Esophagus (tissue), 2 donors: ENCODE measurements around the gene DHODH. TPM values are rescaled to one million over a fixed set of nuclear protein-coding genes. Genes with fewer than 3 reads are reported as not detected.
"Not testable (repeated sequence)": the region's sequence is repeated elsewhere in the genome, so short reads cannot be mapped to it uniquely, and the experiment has no call there.

ENCODE experiments used
- H3K27ac ChIP-seq, 2 donors: one replicate each; pipeline ENCODE4 v1.5.1; 2013; ENCODE audit warnings: low read depth in 2 of 2, mild to moderate bottlenecking in 2 of 2, inconsistent platforms in 1 of 2, low read length in 1 of 2, moderate library complexity in 1 of 2
- H3K27me3 ChIP-seq, 2 donors: one replicate each; pipeline ENCODE4 v1.6.1; 2013; ENCODE audit warnings: low read length in 2 of 2, control low read depth in 1 of 2, mild to moderate bottlenecking in 1 of 2; ENCODE audit not compliant: insufficient read depth in 2 of 2, control insufficient read depth in 1 of 2
- H3K36me3 ChIP-seq, 2 donors: one replicate each; pipeline ENCODE4 v1.6.1; 2013; ENCODE audit warnings: low read length in 1 of 2; ENCODE audit not compliant: control insufficient read depth in 2 of 2, insufficient read depth in 2 of 2
- H3K4me1 ChIP-seq, 2 donors: one replicate each; pipeline ENCODE4 v1.6.1; 2013; ENCODE audit warnings: low read length in 1 of 2; ENCODE audit not compliant: control insufficient read depth in 2 of 2, insufficient read depth in 2 of 2
- H3K4me3 ChIP-seq, 2 donors: one replicate each; pipeline ENCODE4 v1.5.1; 2013; ENCODE audit warnings: low read length in 2 of 2, mild to moderate bottlenecking in 2 of 2, low read depth in 1 of 2, moderate library complexity in 1 of 2
- H3K9me3 ChIP-seq, 2 donors: one replicate each; pipeline ENCODE4 v1.6.1; 2013; ENCODE audit warnings: mild to moderate bottlenecking in 2 of 2, low read depth in 1 of 2, low read length in 1 of 2, moderate library complexity in 1 of 2; ENCODE audit not compliant: control insufficient read depth in 2 of 2, insufficient read depth in 1 of 2
- WGBS, 2 donors: extraction: QIAGEN DNeasy Blood & Tissue Kit; methylation state at CpG; one replicate each; pipeline ENCODE4 v1.1.7; 2013; 5-methylcytosine and 5-hydroxymethylcytosine counted together
- polyA plus RNA-seq, 2 donors: library from polyadenylated mRNA; stranded (reverse); fragments of 200-250 nt; gene quantifications; one replicate each; pipeline ENCODE4 v1.2.3, GENCODE V29; 2013
- donor health status: healthy with polysubstance abuse.
- donor health status: Bipolar disorder and iron deficiency.

The DHODH gene
- polyA plus RNA-seq, 2 donors: 3.1 to 5.6 TPM

- H3K27ac ChIP-seq: no peak overlapping the region
- H3K9me3 ChIP-seq: no peaks in the 10 kb centered on the region
- no peaks in the 10 kb centered on the region for H3K4me1 ChIP-seq
- H3K4me3 ChIP-seq: no peak overlapping the region
- WGBS, 2 donors: 90 to 93% methylated on average over 10 of the region's 10 CpGs
- H3K27me3 ChIP-seq: no peaks in the 10 kb centered on the region
- no peaks in the 10 kb centered on the region for H3K36me3 ChIP-seq
Measured at GRCh38 chr16:72064361-72064894, 55.9 kb downstream of the DHODH start.

GRCh38 chr16:72066747-72067146 is 58.2 kb downstream of the DHODH start:
- 6 to 7% methylated on average over 1 of the region's 1 CpG for WGBS, 2 donors
- Histone ChIP-seq H3K27me3 (no peaks in the 10 kb centered on the region), H3K27ac (no peak overlapping the region), H3K36me3 (no peaks in the 10 kb centered on the region), H3K9me3 (no peaks in the 10 kb centered on the region), H3K4me3 (no peak overlapping the region), H3K4me1 (no peaks in the 10 kb centered on the region)

DNA sequence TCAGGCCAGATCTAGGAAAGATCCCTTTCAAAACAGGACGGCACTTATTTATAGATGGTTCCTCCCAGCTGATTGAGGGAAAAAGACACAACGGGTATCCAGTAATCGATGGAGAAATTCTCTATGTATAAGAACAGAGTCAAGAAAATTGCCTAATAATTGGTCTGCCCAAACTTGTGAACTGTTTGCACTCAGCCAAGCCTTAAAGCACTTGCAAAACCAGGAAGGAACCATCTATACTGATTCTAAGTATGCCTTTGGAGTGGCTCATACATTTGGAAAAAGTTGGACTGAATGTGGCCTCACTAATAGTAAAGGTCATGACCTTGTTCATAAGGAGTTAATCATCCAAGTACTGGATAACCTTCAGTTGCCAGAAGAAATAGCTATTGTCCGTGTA is 60.4 kb downstream of the DHODH start:
- Histone ChIP-seq H3K27ac (no peak overlapping the region), H3K4me3 (no peak overlapping the region), H3K4me1 (no peaks in the 10 kb centered on the region), H3K27me3 (no peaks in the 10 kb centered on the region), H3K36me3 (no peaks in the 10 kb centered on the region), H3K9me3 (no peaks in the 10 kb centered on the region)
- WGBS, 2 donors: 44 to 64% methylated on average over 4 of the region's 4 CpGs

GRCh38 chr16:72072514-72073342 is 64.2 kb downstream of the DHODH start:
- H3K36me3 ChIP-seq: peaks cover 0 to 3% of the 10 kb centered on the region in 2 donors

GRCh38 chr16:72073560-72074230 is 65.2 kb downstream of the DHODH start:
- Histone ChIP-seq H3K27me3 (no peaks in the 10 kb centered on the region), H3K9me3 (no peaks in the 10 kb centered on the region), H3K36me3 (peaks cover 2 to 6% of the 10 kb centered on the region in 2 donors), H3K27ac (no peak overlapping the region), H3K4me3 (no peak overlapping the region), H3K4me1 (no peaks in the 10 kb centered on the region)
- WGBS, 2 donors: 72 to 76% methylated on average over 8 of the region's 8 CpGs

More at GRCh38 chr16:72072514-72073342, 64.2 kb downstream of the DHODH start:
- Histone ChIP-seq H3K4me1 (no peaks in the 10 kb centered on the region), H3K27ac (no peak overlapping the region), H3K27me3 (no peaks in the 10 kb centered on the region), H3K9me3 (no peaks in the 10 kb centered on the region), H3K4me3 (no peak overlapping the region)
- WGBS, 2 donors: 45 to 59% methylated on average over 12 of the region's 12 CpGs

GRCh38 chr16:72075067-72075466 is 66.5 kb downstream of the DHODH start:
- H3K9me3 ChIP-seq, H3K27me3 ChIP-seq, H3K36me3 ChIP-seq, H3K27ac ChIP-seq, H3K4me3 ChIP-seq, H3K4me1 ChIP-seq: not testable (repeated sequence)
- WGBS, 2 donors: 71 to 75% methylated on average over 2 of the region's 6 CpGs

Other genes starting within 250 kb of the DHODH start
- 10 to 100 TPM; 16.9 to 23.5 TPM for gene AP1G1, start 199.9 kb upstream of the DHODH start, polyA plus RNA-seq
- gene ATXN1L, start 162.8 kb upstream of the DHODH start, polyA plus RNA-seq: 1 to 10 TPM; 4.7 to 6.4 TPM
- 1 to 10 TPM; 3.5 to 4.0 TPM for gene ZNF821, start 124.6 kb upstream of the DHODH start, polyA plus RNA-seq
- gene IST1, start 113.2 kb upstream of the DHODH start, polyA plus RNA-seq: 100 to 1,000 TPM in 1 of 2 donors, 10 to 100 TPM in 1; 78.8 to 101 TPM
- gene PKD1L3, start 8.3 kb upstream of the DHODH start, polyA plus RNA-seq: under 1 TPM in 1 of 2 donors, not detected in 1; 0.01 TPM
- gene HP, start 45.8 kb downstream of the DHODH start, polyA plus RNA-seq: under 1 TPM; 0.27 to 0.29 TPM
- gene HPR, start 54.5 kb downstream of the DHODH start, polyA plus RNA-seq: under 1 TPM; 0.14 to 0.16 TPM
- 1 to 10 TPM; 4.5 to 6.0 TPM for gene TXNL4B, start 84.9 kb downstream of the DHODH start, polyA plus RNA-seq
- gene DHX38, start 85.1 kb downstream of the DHODH start, polyA plus RNA-seq: 10 to 100 TPM; 33.7 to 39.6 TPM
- gene PMFBP1, start 163.4 kb downstream of the DHODH start, polyA plus RNA-seq: under 1 TPM; 0.46 to 0.88 TPM